Mesenteric fat pad (tissue), 1 donor: ENCODE data around the gene KCTD1. TPM values are rescaled to one million over a fixed set of nuclear protein-coding genes. Genes with fewer than 3 reads are reported as not detected.

Experiments used
- DNase-seq: peaks from one replicate; pipeline ENCODE4 v3.0.0-alpha.2; 2020; ENCODE audit warnings: low spot score
- total RNA-seq: library from RNA; stranded (reverse); fragmentation: NEBNext Ultra II Directional; extraction: Animal tissue kit (Norgen Biotek cat#: 25700); gene quantifications from one replicate; pipeline ENCODE4 v1.2.1, GENCODE V29; 2021
- donor health status: DM: yes; HTN: yes; CAD: no.

KCTD1 gene
- total RNA-seq, 1 donor from 2014 or later: 5.9 TPM

DNA sequence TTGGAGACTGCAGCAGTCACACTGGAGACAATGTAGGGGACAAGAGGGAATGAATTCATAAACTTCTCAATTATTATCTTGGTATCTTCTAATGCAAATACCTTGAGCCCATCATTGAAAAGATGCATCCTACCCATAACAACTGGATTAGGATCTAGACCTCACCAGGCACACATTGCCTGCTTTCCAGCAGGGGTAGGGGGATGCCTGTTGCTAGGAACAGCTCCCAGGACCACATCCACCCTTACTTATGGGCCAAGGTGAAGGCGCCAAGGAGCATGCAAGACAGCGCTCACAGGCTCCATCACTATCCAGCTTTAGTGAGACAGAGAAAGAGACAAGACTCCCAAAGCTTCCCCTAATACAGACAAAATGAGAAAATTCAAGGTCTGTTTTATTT is 24.4 kb downstream of the KCTD1 start:
- no peak for DNase-seq

DNA sequence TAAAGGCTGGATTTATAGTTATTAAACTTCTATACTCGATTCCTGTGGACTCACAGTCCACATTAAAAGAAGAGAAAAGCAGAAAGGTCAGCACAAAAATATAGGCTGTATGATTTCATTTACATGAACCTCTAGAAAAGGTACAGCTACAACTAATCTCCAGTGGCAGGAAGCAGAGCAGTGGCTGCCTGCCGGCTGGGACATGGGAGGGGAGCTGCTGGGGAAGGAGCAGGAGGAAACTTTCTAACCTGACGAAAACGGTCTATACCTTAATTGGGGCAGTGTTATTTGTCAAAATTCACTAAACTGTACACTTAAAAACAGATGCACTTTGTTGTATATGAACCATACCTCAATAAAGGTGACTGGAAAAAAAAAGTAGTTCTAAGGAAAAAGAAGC is 26.7 kb downstream of the KCTD1 start:
- DNase-seq: no peak

DNA sequence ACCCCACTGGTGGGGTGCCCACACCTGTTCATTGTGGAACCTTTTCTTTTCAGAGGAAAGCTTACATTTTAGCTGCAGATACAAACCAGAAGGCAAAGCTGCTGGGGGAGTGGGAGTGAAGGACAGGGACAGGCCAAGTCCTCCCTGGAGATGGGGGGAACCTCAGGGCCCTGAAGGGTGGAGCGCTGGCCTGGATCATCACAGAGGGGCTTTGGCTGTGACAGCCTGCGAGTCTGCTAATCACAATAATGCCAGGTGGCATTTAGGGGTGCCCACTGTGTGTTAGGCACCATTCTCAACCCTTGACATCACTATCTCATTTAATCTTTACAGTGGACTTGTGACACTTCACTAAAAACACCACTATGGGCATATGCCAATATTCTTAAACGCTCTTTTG is 27.4 kb downstream of the KCTD1 start:
- no peak for DNase-seq

DNA sequence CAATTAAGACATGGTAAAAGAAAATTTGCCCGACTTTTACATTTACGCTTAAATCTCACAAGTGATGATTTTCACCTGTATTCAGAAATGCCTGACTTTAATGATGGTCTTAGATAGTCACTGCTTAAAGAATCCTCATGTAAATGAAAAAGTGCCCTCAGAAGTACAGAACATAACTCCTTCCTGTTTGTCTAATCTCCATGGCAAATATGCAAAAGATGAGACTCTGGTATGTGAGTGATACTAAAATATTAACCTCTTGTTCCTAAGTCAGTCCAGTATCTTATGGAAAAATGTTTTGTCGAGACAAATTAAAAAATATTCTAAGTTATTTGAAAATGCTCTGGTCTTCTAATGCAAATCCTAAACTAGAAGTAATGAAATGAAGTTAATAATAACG is 29.2 kb downstream of the KCTD1 start:
- DNase-seq: no peak

DNA sequence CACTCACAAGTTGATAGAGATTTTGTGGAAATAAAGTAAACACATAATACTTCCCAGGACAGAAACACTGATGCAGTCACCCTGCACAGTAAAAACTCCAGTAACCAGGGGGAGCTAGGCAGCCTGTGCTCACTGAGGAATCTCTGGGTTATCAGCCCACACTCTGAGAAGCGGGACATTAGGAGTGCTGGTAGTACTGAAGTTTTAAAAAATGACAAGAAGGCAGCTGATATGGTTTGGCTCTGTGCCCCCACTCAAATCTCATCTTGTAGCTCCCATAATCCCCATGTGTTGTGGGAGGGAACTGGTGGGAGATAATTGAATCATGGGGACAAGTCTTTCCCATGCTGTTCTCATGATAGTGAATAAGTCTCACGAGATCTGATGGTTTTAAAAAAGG is 31.4 kb downstream of the KCTD1 start:
- no peak for DNase-seq

- DNase-seq: no peak
Observed at GRCh38 chr18:26515643-26516487, 32.5 kb downstream of the KCTD1 start.

DNA sequence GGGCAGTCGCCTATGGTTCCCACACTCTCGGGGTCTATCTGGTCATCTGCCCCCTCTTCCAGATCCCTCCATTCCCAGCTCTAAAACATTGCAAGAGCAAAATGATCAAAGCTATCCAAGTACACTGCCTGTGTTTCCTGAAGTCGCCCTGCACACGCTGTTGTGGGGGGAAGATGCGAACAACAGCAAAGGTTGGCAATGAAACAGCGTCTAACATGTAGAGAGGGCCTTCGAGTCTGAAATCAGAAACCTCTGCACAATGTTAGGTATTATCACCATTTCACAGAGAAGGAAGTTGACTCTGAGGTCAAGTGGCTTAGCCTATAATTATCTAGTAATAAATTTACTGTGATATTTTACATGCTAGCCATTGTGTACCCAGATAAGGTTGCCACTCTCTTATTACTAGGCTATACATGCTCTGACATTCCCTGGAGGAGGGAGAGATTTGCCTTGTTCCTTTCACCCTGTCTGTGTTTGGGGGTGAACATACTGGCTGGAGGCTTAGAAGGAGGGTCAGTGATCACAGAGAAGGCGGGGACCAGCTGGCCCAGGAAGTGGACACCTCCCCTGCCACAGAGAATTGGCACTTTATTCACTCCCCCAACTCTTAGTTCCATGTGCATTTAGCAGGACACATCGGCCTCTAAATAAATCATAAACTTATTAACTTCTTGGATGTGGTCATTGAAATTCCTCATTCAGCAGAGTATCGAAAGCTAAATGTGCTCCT is 36.8 kb downstream of the KCTD1 start:
- DNase-seq: no peak

DNA sequence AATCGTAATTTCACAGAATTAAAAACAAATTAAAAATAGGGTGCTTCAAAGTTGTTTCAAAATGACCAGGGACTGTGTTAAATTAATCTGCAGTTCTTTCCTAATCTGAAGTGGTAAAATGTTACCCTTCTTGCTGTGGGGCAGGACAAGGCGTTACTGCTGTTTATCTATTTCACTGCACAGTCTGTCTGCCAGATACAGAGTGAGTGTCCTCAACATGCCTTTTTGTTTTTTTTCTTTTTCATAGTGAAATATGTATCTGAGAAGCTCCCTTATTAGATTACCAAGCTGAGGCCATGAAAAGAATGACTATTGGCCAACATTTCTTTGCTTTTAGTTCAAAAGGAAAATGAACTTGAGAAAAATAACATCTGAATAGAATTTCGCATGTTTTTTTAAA is 38.0 kb downstream of the KCTD1 start:
- DNase-seq: no peak

- no peak for DNase-seq
Observed at GRCh38 chr18:26506012-26506411, 42.3 kb downstream of the KCTD1 start.

DNA sequence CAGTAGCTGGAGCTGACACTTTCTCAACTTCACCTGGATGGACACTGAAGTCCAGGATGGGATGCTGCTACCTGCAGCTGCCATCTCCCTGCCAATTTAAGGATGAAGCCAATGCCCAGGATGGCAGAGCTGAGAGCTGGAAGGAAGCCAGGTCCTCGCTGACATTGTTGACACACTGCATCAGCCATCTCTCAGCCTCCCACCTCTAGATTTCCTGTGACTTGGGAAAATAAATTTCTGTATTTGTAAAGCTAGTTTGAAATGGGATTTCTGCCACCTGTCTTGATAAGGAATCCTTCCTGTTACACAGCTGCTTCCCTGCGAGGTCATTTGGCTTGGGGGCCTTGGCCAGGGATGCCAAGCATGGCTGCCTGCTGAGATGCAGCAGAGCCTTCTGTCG is 43.5 kb downstream of the KCTD1 start:
- no peak for DNase-seq

DNA sequence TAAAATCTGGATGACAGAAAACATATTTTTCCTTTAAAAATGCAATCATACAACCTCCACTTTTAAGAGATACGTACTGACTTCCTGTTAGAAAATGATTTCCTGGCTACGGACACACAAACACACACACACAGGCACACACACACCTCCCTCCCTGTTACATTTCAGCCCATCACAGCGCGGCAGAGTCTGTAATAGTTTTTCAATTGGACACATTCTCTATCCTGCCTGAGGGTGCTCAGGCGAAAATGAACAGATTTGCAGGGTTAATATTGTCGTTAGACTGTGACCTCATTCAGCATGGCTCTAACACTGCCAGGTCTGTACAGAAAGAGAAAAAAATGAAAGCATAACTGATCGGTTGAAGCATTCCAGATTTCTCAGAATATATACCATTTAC is 45.0 kb downstream of the KCTD1 start:
- DNase-seq: no peak

GRCh38 chr18:26502823-26503222 is 45.5 kb downstream of the KCTD1 start:
- no peak for DNase-seq

DNA sequence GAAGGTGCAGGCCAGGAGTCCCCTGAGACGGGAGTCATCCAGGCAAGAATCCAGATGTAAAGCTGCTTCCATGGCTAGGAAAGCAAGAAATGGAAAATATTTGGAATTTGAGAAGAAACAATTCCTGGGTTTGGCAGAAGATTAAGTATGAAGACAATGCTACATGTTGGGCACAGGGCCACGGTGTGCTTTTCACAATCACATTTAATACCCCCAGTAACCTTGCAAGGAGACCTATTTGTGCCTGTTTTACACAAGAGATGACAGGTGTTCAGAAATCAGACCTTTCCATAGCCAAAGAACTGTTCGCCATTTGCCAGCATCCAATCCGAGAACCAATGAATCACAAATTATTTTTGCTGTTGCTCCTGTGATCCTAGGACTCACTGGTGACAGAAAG is 50.5 kb downstream of the KCTD1 start:
- no peak for DNase-seq

- DNase-seq: no peak
Observed at GRCh38 chr18:26496528-26496927, 51.8 kb downstream of the KCTD1 start.

GRCh38 chr18:26495287-26495686 is 53.1 kb downstream of the KCTD1 start:
- no peak for DNase-seq

GRCh38 chr18:26493021-26493420 is 55.3 kb downstream of the KCTD1 start:
- DNase-seq: no peak

DNA sequence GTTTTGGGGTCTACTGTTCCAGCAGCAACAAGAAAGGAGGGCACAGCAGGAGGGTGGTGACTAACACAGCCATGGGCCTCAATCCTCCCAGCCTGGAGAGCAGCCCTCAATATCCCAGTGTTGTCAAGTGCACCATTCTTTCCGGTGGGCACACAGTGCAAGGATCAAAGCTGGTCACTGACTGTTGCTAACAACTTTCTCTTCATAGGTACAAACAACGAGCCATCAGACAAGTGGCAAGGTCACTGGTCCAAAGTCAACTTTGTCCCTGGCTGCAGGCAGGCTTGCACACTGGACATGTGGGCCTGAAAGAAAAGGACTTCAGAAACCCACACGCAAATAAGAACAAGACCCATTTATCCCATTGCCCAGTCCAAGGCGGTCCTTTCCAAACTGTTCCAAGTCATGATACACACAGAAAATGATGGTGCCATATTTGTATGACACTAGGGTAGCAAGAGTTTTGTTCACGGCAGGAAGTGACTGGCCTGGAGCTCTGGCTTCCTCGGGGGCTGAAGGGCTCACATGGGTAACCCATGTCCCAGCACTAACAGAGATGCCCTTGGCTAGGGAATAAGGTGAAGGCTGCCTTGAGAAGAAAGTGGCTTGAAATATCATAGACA is 57.0 kb downstream of the KCTD1 start:
- no peak for DNase-seq

- no peak for DNase-seq
Observed at GRCh38 chr18:26489881-26490280, 58.5 kb downstream of the KCTD1 start.

- DNase-seq: no peak
Observed at GRCh38 chr18:26489191-26489590, 59.2 kb downstream of the KCTD1 start.

GRCh38 chr18:26488417-26489009 is 59.8 kb downstream of the KCTD1 start:
- DNase-seq: no peak

- DNase-seq: no peak
Observed at GRCh38 chr18:26487437-26487836, 60.9 kb downstream of the KCTD1 start.

- no peak for DNase-seq
Observed at GRCh38 chr18:26483633-26484032, 64.7 kb downstream of the KCTD1 start.
